Stimulated activated CD4-positive, alpha-beta T cell treated with anti-CD3 and anti-CD28 coated beads, Interleukin-4, amount 100 ng/mL, for 1 hour (primary cell): Measurements from ENCODE around the gene PDXDC1.
"Not testable (repeated sequence)": the region's sequence is repeated elsewhere in the genome, so short reads cannot be mapped to it uniquely, and the experiment has no call there.

Source experiments
- DNase-seq: peaks from one replicate; pipeline ENCODE4 v3.0.0-alpha.2; 2020

PDXDC1 gene

GRCh38 chr16:15021429-15021828, 46.6 kb downstream of the PDXDC1 start:
- not testable (repeated sequence) for DNase-seq

- peak; percentile 13 for DNase-seq
Observed at GRCh38 chr16:15022194-15022593, 47.4 kb downstream of the PDXDC1 start.

GRCh38 chr16:15023381-15024077, 48.7 kb downstream of the PDXDC1 start:
- DNase-seq = not testable (repeated sequence)

GRCh38 chr16:15024858-15025199, 50.0 kb downstream of the PDXDC1 start:
- DNase-seq = not testable (repeated sequence)

GRCh38 chr16:15025234-15025951, 50.6 kb downstream of the PDXDC1 start:
- not testable (repeated sequence) for DNase-seq

- DNase-seq = not testable (repeated sequence)
Observed at GRCh38 chr16:15027051-15027450, 52.2 kb downstream of the PDXDC1 start.

- DNase-seq = not testable (repeated sequence)
Observed at GRCh38 chr16:15027503-15028344, 52.9 kb downstream of the PDXDC1 start.

GRCh38 chr16:15028345-15028715, 53.5 kb downstream of the PDXDC1 start:
- DNase-seq = not testable (repeated sequence)

GRCh38 chr16:15028801-15029698, 54.2 kb downstream of the PDXDC1 start:
- DNase-seq = not testable (repeated sequence)

GRCh38 chr16:15029749-15030148, 54.9 kb downstream of the PDXDC1 start:
- DNase-seq = not testable (repeated sequence)

- no peak for DNase-seq
Observed at GRCh38 chr16:15031179-15031578, 56.4 kb downstream of the PDXDC1 start.

GRCh38 chr16:15031586-15031985, 56.8 kb downstream of the PDXDC1 start:
- DNase-seq = no peak

GRCh38 chr16:15032547-15033308, 57.9 kb downstream of the PDXDC1 start:
- no peak for DNase-seq

GRCh38 chr16:15033309-15033707, 58.5 kb downstream of the PDXDC1 start:
- no peak for DNase-seq

GRCh38 chr16:15034266-15035162, 59.7 kb downstream of the PDXDC1 start:
- no peak for DNase-seq

- no peak for DNase-seq
Observed at GRCh38 chr16:15035163-15035729, 60.4 kb downstream of the PDXDC1 start.

GRCh38 chr16:15037003-15037402, 62.2 kb downstream of the PDXDC1 start:
- DNase-seq = no peak

GRCh38 chr16:15037745-15038144, 62.9 kb downstream of the PDXDC1 start:
- no peak for DNase-seq

- no peak for DNase-seq
Observed at GRCh38 chr16:15038689-15039088, 63.9 kb downstream of the PDXDC1 start.
